GM21786 (cell line): ENCODE results near the gene ZFP36L1.
A peak's percentile ranks its signal among the peaks of the same experiment; 100 is the strongest.

ENCODE experiments used
- ATAC-seq: cut with Tn5 transposase; IDR thresholded peaks from one replicate; pipeline ENCODE4 v1.9.1; 2021; ENCODE audit not compliant: unreplicated experiment

ZFP36L1 gene

GRCh38 chr14:68816183-68816942, 23.5 kb upstream of the ZFP36L1 start:
- peak; percentile 37 for ATAC-seq

GRCh38 chr14:68815298-68816182, 22.7 kb upstream of the ZFP36L1 start:
- ATAC-seq = peak; percentile 0

- ATAC-seq = peak; percentile 44
Measured at GRCh38 chr14:68814539-68815297, 21.9 kb upstream of the ZFP36L1 start.

GRCh38 chr14:68814238-68814538, 21.3 kb upstream of the ZFP36L1 start:
- ATAC-seq = no peak

- ATAC-seq = no peak
Measured at GRCh38 chr14:68813318-68813838, 20.5 kb upstream of the ZFP36L1 start.

- no peak for ATAC-seq
Measured at GRCh38 chr14:68811171-68811570, 18.3 kb upstream of the ZFP36L1 start.

- ATAC-seq = no peak
Measured at GRCh38 chr14:68810173-68811153, 17.6 kb upstream of the ZFP36L1 start.

- ATAC-seq = no peak
Measured at GRCh38 chr14:68809524-68809923, 16.7 kb upstream of the ZFP36L1 start.

- no peak for ATAC-seq
Measured at GRCh38 chr14:68808696-68809480, 16.0 kb upstream of the ZFP36L1 start.

GRCh38 chr14:68807987-68808386, 15.1 kb upstream of the ZFP36L1 start:
- ATAC-seq = no peak

- ATAC-seq = no peak
Measured at GRCh38 chr14:68807148-68807600, 14.3 kb upstream of the ZFP36L1 start.

- ATAC-seq = peak; percentile 77
Measured at GRCh38 chr14:68806526-68807147, 13.8 kb upstream of the ZFP36L1 start.

GRCh38 chr14:68805414-68805813, 12.5 kb upstream of the ZFP36L1 start:
- no peak for ATAC-seq

- no peak for ATAC-seq
Measured at GRCh38 chr14:68801631-68802030, 8.8 kb upstream of the ZFP36L1 start.

GRCh38 chr14:68800953-68801352, 8.1 kb upstream of the ZFP36L1 start:
- ATAC-seq = no peak

GRCh38 chr14:68800390-68800789, 7.5 kb upstream of the ZFP36L1 start:
- ATAC-seq = no peak

- ATAC-seq = no peak
Measured at GRCh38 chr14:68798621-68799020, 5.8 kb upstream of the ZFP36L1 start.

- ATAC-seq = no peak
Measured at GRCh38 chr14:68797121-68797670, 4.3 kb upstream of the ZFP36L1 start.
